PC-3 (cell line): ENCODE measurements around the gene KLHDC3. TPM values are rescaled to one million over a fixed set of nuclear protein-coding genes. Genes with fewer than 3 reads are reported as not detected.

ENCODE experiments used
- ATAC-seq: fragments of 200-7000 bp; cut with Tn5 transposase; 2 replicates; pipeline ENCODE4 v1.9.1; 2020; ENCODE audit warnings: mild to moderate bottlenecking, moderate library complexity
- BruUV-seq: library from RNA; stranded (reverse); fragments of 400-500 nt; replicated peaks from 2 replicates; lab custom pipeline; 2021; lab: Mats Ljungman, UMichigan
- CTCF ChIA-PET: fragments of 300-600 bp; sonication (Branson Sonifier 250); formaldehyde crosslinking; loops from one replicate; lab custom pipeline; 2022; ENCODE audit warnings: antibody characterized with exemption; lab: Charles Lee
- POLR2A ChIA-PET: fragments of 300-600 bp; sonication (Branson Sonifier 250); formaldehyde crosslinking; loops from one replicate; lab custom pipeline; 2022; ENCODE audit warnings: antibody characterized with exemption; ENCODE audit not compliant: unreplicated experiment; lab: Charles Lee
- DNase-seq: peaks from one replicate; pipeline ENCODE4 v3.0.0-alpha.2; 2015
- H2AFZ ChIP-seq: fragments of 300-600 bp; sonication (generic); 2 replicates; pipeline ENCODE4 v1.6.0; 2016; ENCODE audit warnings: antibody characterized with exemption, low read length
- H3F3A ChIP-seq: fragments of 300-600 bp; sonication (generic); one replicate; pipeline ENCODE4 v1.6.0; 2017; ENCODE audit warnings: antibody characterized with exemption, low read length, control low read depth, mild to moderate bottlenecking; ENCODE audit not compliant: unreplicated experiment
- H3K27ac ChIP-seq: fragments of 300-600 bp; sonication (generic); 2 replicates; pipeline ENCODE4 v1.5.1; 2016; ENCODE audit warnings: mild to moderate bottlenecking, low read length
- H3K27me3 ChIP-seq: fragments of 300-600 bp; sonication (generic); 2 replicates; pipeline ENCODE4 v1.6.1; 2016; ENCODE audit warnings: low read length, mixed read lengths
- H3K36me3 ChIP-seq: fragments of 300-600 bp; sonication (generic); 2 replicates; pipeline ENCODE4 v1.6.1; 2016; ENCODE audit warnings: low read depth, mixed run types, low read length, mixed read lengths
- H3K4me1 ChIP-seq: fragments of 300-600 bp; sonication (generic); 2 replicates; pipeline ENCODE4 v1.5.1; 2016; ENCODE audit warnings: low read length; ENCODE audit not compliant: insufficient read depth
- H3K4me2 ChIP-seq: fragments of 300-600 bp; sonication (generic); 2 replicates; pipeline ENCODE4 v1.6.0; 2016; ENCODE audit warnings: low read length
- H3K4me3 ChIP-seq: fragments of 300-600 bp; sonication (generic); 2 replicates; pipeline ENCODE4 v1.5.1; 2016; ENCODE audit warnings: mild to moderate bottlenecking, low read length, mixed read lengths
- H3K79me2 ChIP-seq: fragments of 300-600 bp; sonication (generic); 2 replicates; pipeline ENCODE4 v1.6.1; 2017; ENCODE audit warnings: low read length, mixed read lengths
- H3K9ac ChIP-seq: fragments of 300-600 bp; sonication (generic); 2 replicates; pipeline ENCODE4 v1.6.0; 2016; ENCODE audit warnings: mild to moderate bottlenecking, low read length
- H3K9me2 ChIP-seq: fragments of 300-600 bp; sonication (generic); replicated peaks from 2 replicates; pipeline ENCODE4 v1.6.1; 2016; ENCODE audit warnings: mixed run types, low read length, mixed read lengths
- H3K9me3 ChIP-seq: fragments of 300-600 bp; sonication (generic); 2 replicates; pipeline ENCODE4 v1.6.1; 2016; ENCODE audit warnings: low read length, mixed read lengths
- H4K20me1 ChIP-seq: fragments of 300-600 bp; sonication (generic); 2 replicates; pipeline ENCODE4 v1.6.1; 2016; ENCODE audit warnings: low read length, mixed read lengths
- CTCF ChIP-seq: fragments of 300-600 bp; sonication (generic); conservative IDR thresholded peaks from 2 replicates; pipeline ENCODE4 v1.5.1; 2017; ENCODE audit warnings: antibody characterized with exemption, low read depth, mild to moderate bottlenecking, low read length
- EZH2 ChIP-seq: fragments of 300-600 bp; sonication (generic); IDR thresholded peaks from one replicate; pipeline ENCODE4 v1.6.1; 2017; ENCODE audit warnings: antibody characterized with exemption, mild to moderate bottlenecking, low read length; ENCODE audit not compliant: unreplicated experiment
- intact Hi-C: fragments of 100-400 bp; cut with micrococcal nuclease; formaldehyde crosslinking; loops from 2 replicates; pipeline ENCODE4 v1.9.0; 2023
- total RNA-seq: library from RNA; depleted of rRNA; stranded (reverse); fragments of >200 nt; gene quantifications from 2 replicates; pipeline ENCODE4 v1.2.3, GENCODE V29; 2014; rRNA removed

The KLHDC3 gene
- total RNA-seq, 1 experiment from 2014 or later: 76.0 TPM

- TF ChIP-seq EZH2: no peak
- peak; percentile 76 for TF ChIP-seq CTCF
- intact Hi-C loops: loop anchor here (1.0 kb wide), 2 partner anchors 59 to 73 kb away; no protein-coding TSS in a partner anchor
- Histone ChIP-seq H3K27ac (no peak overlapping the region), H2AFZ (no peak overlapping the region), H3K27me3 (no peaks in the 10 kb centered on the region), H4K20me1 (no peaks in the 10 kb centered on the region), H3K9me3 (no peaks in the 10 kb centered on the region), H3K9me2 (no peaks in the 10 kb centered on the region), H3K4me1 (no peaks in the 10 kb centered on the region), H3K36me3 (no peaks in the 10 kb centered on the region), H3K4me2 (no peak overlapping the region), H3K79me2 (no peaks in the 10 kb centered on the region), H3F3A (no peaks in the 10 kb centered on the region), H3K4me3 (no peak overlapping the region), H3K9ac (no peak overlapping the region)
- peak; percentile 56 for DNase-seq
- CTCF ChIA-PET: no interaction called here
- POLR2A ChIA-PET: no interaction called here
- ATAC-seq: peak; percentile 67
- no TSS peak for BruUV-seq
Measured at GRCh38 chr6:43070028-43070632, 56.1 kb downstream of the KLHDC3 start.

Other genes starting within 250 kb of the KLHDC3 start
- 3.3 and 3.5 TPM in 2 replicates for gene BICRAL, start 232.2 kb upstream of the KLHDC3 start, total RNA-seq
- gene RPL7L1, start 134.6 kb upstream of the KLHDC3 start, total RNA-seq: 87.6 and 99.5 TPM in 2 replicates
- gene PTCRA, start 98.2 kb upstream of the KLHDC3 start, total RNA-seq: not detected in 2 replicates
- gene CNPY3, start 84.8 kb upstream of the KLHDC3 start, total RNA-seq: 37.5 and 42.2 TPM in 2 replicates
- 0.47 and 1.2 TPM in 2 replicates for gene GNMT, start 53.5 kb upstream of the KLHDC3 start, total RNA-seq
- gene PEX6, start 35.1 kb upstream of the KLHDC3 start, total RNA-seq: 35.9 and 40.8 TPM in 2 replicates
- 54.1 and 55.6 TPM in 2 replicates for gene PPP2R5D, start 29.7 kb upstream of the KLHDC3 start, total RNA-seq
- gene MEA1, start 303 bp upstream of the KLHDC3 start, total RNA-seq: 131 and 146 TPM in 2 replicates
- gene RRP36, start 7.4 kb downstream of the KLHDC3 start, total RNA-seq: 120 and 133 TPM in 2 replicates
- gene CUL7, start 39.6 kb downstream of the KLHDC3 start, total RNA-seq: 17.5 and 18.6 TPM in 2 replicates
- 59.8 and 63.9 TPM in 2 replicates for gene MRPL2, start 45.2 kb downstream of the KLHDC3 start, total RNA-seq
- 17.5 and 18.5 TPM in 2 replicates for gene KLC4, start 45.4 kb downstream of the KLHDC3 start, total RNA-seq
- gene PTK7, start 62.1 kb downstream of the KLHDC3 start, total RNA-seq: 48.1 and 69.1 TPM in 2 replicates
- gene SRF, start 157.0 kb downstream of the KLHDC3 start, total RNA-seq: 35.0 and 44.3 TPM in 2 replicates
- 30.4 and 43.8 TPM in 2 replicates for gene CUL9, start 167.9 kb downstream of the KLHDC3 start, total RNA-seq
- gene DNPH1, start 215.2 kb downstream of the KLHDC3 start, total RNA-seq: 128 and 176 TPM in 2 replicates
- not detected in 2 replicates for gene TTBK1, start 229.2 kb downstream of the KLHDC3 start, total RNA-seq